B cell (primary cell): Measurements from ENCODE around the gene SLC10A4. TPM values are rescaled to one million over a fixed set of nuclear protein-coding genes. Genes with fewer than 3 reads are reported as not detected.

Experiments used
- ATAC-seq: fragments of 200-7000 bp; cut with Tn5 transposase; one replicate; pipeline ENCODE4 v1.10.0; 2021; ENCODE audit warnings: low read depth, mild to moderate bottlenecking, moderate number of reproducible peaks, moderate library complexity
- CTCF ChIA-PET: fragments of 350-600 bp; sonication (Branson Sonifier 250); formaldehyde crosslinking; loops from one replicate; lab custom pipeline; 2021; ENCODE audit warnings: antibody characterized with exemption, inconsistent platforms; lab: Charles Lee
- POLR2A ChIA-PET: fragments of 350-600 bp; sonication (Branson Sonifier 250); formaldehyde crosslinking; loops from one replicate; lab custom pipeline; 2021; ENCODE audit warnings: antibody characterized with exemption; lab: Charles Lee
- DNase-seq: peaks from one replicate; pipeline ENCODE4 v3.0.0; 2013
- H2AFZ ChIP-seq: 2 replicates; pipeline ENCODE4 v1.6.1; 2012; ENCODE audit warnings: mild to moderate bottlenecking, low read depth, low read length; ENCODE audit not compliant: insufficient read depth, poor library complexity, severe bottlenecking
- H3K27ac ChIP-seq, 2 donors: 1 replicate in 1 of 2; 2 replicates in 1 of 2; pipeline ENCODE4 v1.5.1; 2012 to 2013; ENCODE audit warnings: low read length in 2 of 2, mild to moderate bottlenecking in 2 of 2, moderate library complexity in 1 of 2
- H3K27me3 ChIP-seq, 4 experiments: fragments of 200-600 bp in 1 of 4; sonication (generic) in 1 of 4; replicated peaks in 1 of 4; 1 replicate in 2 of 4; 2 replicates in 2 of 4; pipeline versions ENCODE4 v1.6.1 to v1.7.0; 2013 to 2016; ENCODE audit warnings: low read length in 3 of 4, mild to moderate bottlenecking in 2 of 4, mixed read lengths in 1 of 4, moderate library complexity in 1 of 4; ENCODE audit not compliant: insufficient read depth in 4 of 4, control insufficient read depth in 3 of 4; ENCODE audit errors: control extremely low read depth in 1 of 4
- H3K36me3 ChIP-seq, 2 experiments: replicated peaks in 1 of 2; 1 replicate in 1 of 2; 2 replicates in 1 of 2; pipeline versions ENCODE4 v1.6.1 to v1.7.1; 2013; ENCODE audit warnings: low read length in 1 of 2; ENCODE audit not compliant: insufficient read depth in 2 of 2, control insufficient read depth in 1 of 2; ENCODE audit errors: control extremely low read depth in 1 of 2, extremely low read depth in 1 of 2
- H3K4me1 ChIP-seq, 2 donors: fragments of 200-600 bp in 1 of 2; sonication (generic) in 1 of 2; 1 replicate in 1 of 2; 2 replicates in 1 of 2; pipeline versions ENCODE4 v1.5.1 to v1.6.1; 2013 to 2017; ENCODE audit warnings: low read length in 2 of 2; ENCODE audit not compliant: control insufficient read depth in 2 of 2, insufficient read depth in 2 of 2
- H3K4me2 ChIP-seq: replicated peaks from 2 replicates; pipeline ENCODE3; 2012; ENCODE audit warnings: mild to moderate bottlenecking, low read depth, low read length; ENCODE audit not compliant: poor library complexity, severe bottlenecking
- H3K4me3 ChIP-seq, 5 experiments: fragments of 200-600 bp in 1 of 5; sonication (generic) in 1 of 5; 1 replicate in 3 of 5; 2 replicates in 2 of 5; pipeline versions ENCODE4 v1.5.1 to v1.7.0; 2011 to 2016; ENCODE audit warnings: low read length in 4 of 5, mild to moderate bottlenecking in 4 of 5, low read depth in 2 of 5, control low read depth in 1 of 5, moderate library complexity in 1 of 5; ENCODE audit not compliant: insufficient read depth in 1 of 5; ENCODE audit errors: control extremely low read depth in 1 of 5, extremely low read depth in 1 of 5
- H3K79me2 ChIP-seq: fragments of 200-600 bp; sonication (generic); one replicate; pipeline ENCODE4 v1.6.0; 2016; ENCODE audit warnings: low read length; ENCODE audit not compliant: control insufficient read depth, insufficient read depth
- H3K9ac ChIP-seq: fragments of 200-600 bp; sonication (generic); 2 replicates; pipeline ENCODE4 v1.6.1; 2017; ENCODE audit warnings: mild to moderate bottlenecking, low read length, moderate library complexity
- H3K9me3 ChIP-seq, 3 donors: one replicate each; pipeline versions ENCODE4 v1.6.1 to v1.7.1; 2013; ENCODE audit warnings: low read length in 2 of 3; ENCODE audit not compliant: control insufficient read depth in 2 of 3, insufficient read depth in 1 of 3; ENCODE audit errors: control extremely low read depth in 1 of 3
- H4K20me1 ChIP-seq: 2 replicates; pipeline ENCODE4 v1.6.0; 2012; ENCODE audit warnings: mild to moderate bottlenecking, low read length; ENCODE audit not compliant: insufficient read depth, control insufficient read depth, poor library complexity, severe bottlenecking
- H3K27ac Mint-ChIP-seq: one replicate; pipeline ENCODE4 v1.8.0; 2021; ENCODE audit warnings: mixed read lengths
- H3K27me3 Mint-ChIP-seq: one replicate; pipeline ENCODE4 v1.8.0; 2021; ENCODE audit warnings: mixed read lengths
- H3K4me1 Mint-ChIP-seq: one replicate; pipeline ENCODE4 v1.8.0; 2021; ENCODE audit warnings: mixed read lengths
- H3K4me3 Mint-ChIP-seq: one replicate; pipeline ENCODE4 v1.8.0; 2021; ENCODE audit warnings: mixed read lengths
- H3K9me3 Mint-ChIP-seq: one replicate; pipeline ENCODE4 v1.8.0; 2022; ENCODE audit warnings: mixed read lengths; ENCODE audit not compliant: insufficient read depth
- EZH2 ChIP-seq: IDR thresholded peaks from 2 replicates; pipeline ENCODE4 v1.6.1; 2012; ENCODE audit warnings: borderline replicate concordance, low read depth, mild to moderate bottlenecking, moderate library complexity, low read length; ENCODE audit not compliant: insufficient read depth, poor library complexity, severe bottlenecking
- WGBS: methylation state at CpG from one replicate; pipeline ENCODE4 v1.1.5; 2013; ENCODE audit warnings: missing lambda C conversion rate; ENCODE audit not compliant: insufficient coverage; 5-methylcytosine and 5-hydroxymethylcytosine counted together
- intact Hi-C: fragments of 100-400 bp; cut with micrococcal nuclease; formaldehyde crosslinking; loops from one replicate; pipeline ENCODE4 v1.10.0; 2022
- polyA plus RNA-seq: library from polyadenylated mRNA; depleted of rRNA; stranded (reverse); fragments of >200 nt; gene quantifications from 2 replicates; pipeline ENCODE4 v1.2.3, GENCODE V29; 2012
- total RNA-seq, 2 donors: library from RNA; stranded (reverse); fragments of 120-200 nt in 1 of 2; gene quantifications; 1 replicate in 1 of 2; 2 replicates in 1 of 2; pipeline versions ENCODE4 v1.2.3 to v1.2.4, GENCODE V29; 2013 to 2022
- TF ChIP-seq, protein P1 (sequence below): fragments of 200-600 bp; IDR thresholded peaks from one replicate; pipeline ENCODE4 v1.8.0; 2022; ENCODE audit warnings: antibody characterized with exemption, mild to moderate bottlenecking

Gene SLC10A4
- total and polyA plus RNA-seq, 2 donors (not counting 1 experiment from before 2014, with no cell fraction given): 0.07 to 0.25 TPM

GRCh38 chr4:48467891-48468290, 15.3 kb upstream of the SLC10A4 start:
- WGBS: 78% methylated on average over 1 of the region's 5 CpGs
- Mint-ChIP-seq H3K27ac (no peak overlapping the region), H3K27me3 (no peaks in the 10 kb centered on the region), H3K4me3 (no peak overlapping the region), H3K9me3 (peaks cover 8% of the 10 kb centered on the region), H3K4me1 (no peaks in the 10 kb centered on the region)
- H3K79me2 ChIP-seq: no peaks in the 10 kb centered on the region
- no peaks in the 10 kb centered on the region for H3K36me3 ChIP-seq
- DNase-seq: no peak
- no peak overlapping the region for H3K9ac ChIP-seq
- POLR2A ChIA-PET: no interaction called here
- no peak overlapping the region for H3K4me2 ChIP-seq
- H4K20me1 ChIP-seq: no peaks in the 10 kb centered on the region
- H3K9me3 ChIP-seq: no peaks in the 10 kb centered on the region
- CTCF ChIA-PET: no interaction called here
- ATAC-seq: no peak
- TF ChIP-seq, protein P1, sequence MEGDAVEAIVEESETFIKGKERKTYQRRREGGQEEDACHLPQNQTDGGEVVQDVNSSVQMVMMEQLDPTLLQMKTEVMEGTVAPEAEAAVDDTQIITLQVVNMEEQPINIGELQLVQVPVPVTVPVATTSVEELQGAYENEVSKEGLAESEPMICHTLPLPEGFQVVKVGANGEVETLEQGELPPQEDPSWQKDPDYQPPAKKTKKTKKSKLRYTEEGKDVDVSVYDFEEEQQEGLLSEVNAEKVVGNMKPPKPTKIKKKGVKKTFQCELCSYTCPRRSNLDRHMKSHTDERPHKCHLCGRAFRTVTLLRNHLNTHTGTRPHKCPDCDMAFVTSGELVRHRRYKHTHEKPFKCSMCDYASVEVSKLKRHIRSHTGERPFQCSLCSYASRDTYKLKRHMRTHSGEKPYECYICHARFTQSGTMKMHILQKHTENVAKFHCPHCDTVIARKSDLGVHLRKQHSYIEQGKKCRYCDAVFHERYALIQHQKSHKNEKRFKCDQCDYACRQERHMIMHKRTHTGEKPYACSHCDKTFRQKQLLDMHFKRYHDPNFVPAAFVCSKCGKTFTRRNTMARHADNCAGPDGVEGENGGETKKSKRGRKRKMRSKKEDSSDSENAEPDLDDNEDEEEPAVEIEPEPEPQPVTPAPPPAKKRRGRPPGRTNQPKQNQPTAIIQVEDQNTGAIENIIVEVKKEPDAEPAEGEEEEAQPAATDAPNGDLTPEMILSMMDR: no peak
- no peak for TF ChIP-seq EZH2
- no peak overlapping the region for H2AFZ ChIP-seq
- intact Hi-C loops: no loop called here
- peaks cover 0 to 3% of the 10 kb centered on the region in 2 donors for H3K4me1 ChIP-seq
- peaks cover 0 to 3% (median 0%) of the 10 kb centered on the region in 4 experiments for H3K27me3 ChIP-seq
- no peak overlapping the region for H3K4me3 ChIP-seq
- no peak overlapping the region for H3K27ac ChIP-seq

GRCh38 chr4:48470137-48470536, 13.0 kb upstream of the SLC10A4 start:
- peaks cover 3% of the 10 kb centered on the region for H3K27me3 Mint-ChIP-seq
- Histone ChIP-seq H3K9ac (no peak overlapping the region), H3K27me3 (no peaks in the 10 kb centered on the region), H2AFZ (no peak overlapping the region), H3K36me3 (no peaks in the 10 kb centered on the region), H3K9me3 (no peaks in the 10 kb centered on the region), H4K20me1 (no peaks in the 10 kb centered on the region), H3K27ac (no peak overlapping the region), H3K79me2 (no peaks in the 10 kb centered on the region), H3K4me1 (peaks cover 0 to 3% of the 10 kb centered on the region in 2 donors), H3K4me2 (no peak overlapping the region), H3K4me3 (no peak overlapping the region)
- WGBS: no CpG with 5 or more reads among the region's 1 CpG
- intact Hi-C loops: no loop called here
- ATAC-seq (no peak), DNase-seq (no peak)
- H3K27ac Mint-ChIP-seq: no peak overlapping the region
- ChIA-PET POLR2A (no interaction called here), CTCF (no interaction called here)
- no peaks in the 10 kb centered on the region for H3K9me3 Mint-ChIP-seq
- H3K4me3 Mint-ChIP-seq: no peak overlapping the region
- H3K4me1 Mint-ChIP-seq: no peaks in the 10 kb centered on the region
- TF ChIP-seq EZH2: no peak
- TF ChIP-seq, protein P1: no peak
